ENCODE measurements around the gene LPP.

LPP gene

DNA sequence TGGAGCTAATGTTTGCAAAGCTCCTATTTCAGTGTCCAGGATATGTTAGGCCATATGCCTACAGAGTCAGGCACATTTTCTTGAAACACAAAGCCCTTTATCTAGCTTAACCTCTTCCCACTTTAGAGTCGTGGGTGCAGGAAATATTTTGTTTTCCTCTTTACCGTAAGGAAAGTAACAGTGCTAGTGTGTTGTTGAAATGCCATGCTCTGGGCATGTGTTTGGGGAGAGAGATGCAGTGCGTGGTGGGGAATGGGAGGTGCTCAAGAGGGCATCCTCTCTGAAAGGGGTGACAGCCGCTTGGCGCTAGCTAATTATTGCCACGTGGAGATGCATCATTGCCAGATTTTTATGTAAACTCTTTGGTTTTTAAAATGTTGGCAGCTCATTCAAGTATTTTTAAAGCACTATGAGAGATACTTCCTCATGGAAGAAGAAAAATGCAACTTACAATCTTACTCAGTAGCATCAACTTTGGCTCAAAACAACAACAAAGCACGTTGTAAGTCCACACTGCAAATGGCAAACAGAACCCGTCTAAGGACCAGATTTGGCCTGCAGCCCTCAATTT, 152.6 kb downstream of the LPP start:
- no peak for DNase-seq

DNA sequence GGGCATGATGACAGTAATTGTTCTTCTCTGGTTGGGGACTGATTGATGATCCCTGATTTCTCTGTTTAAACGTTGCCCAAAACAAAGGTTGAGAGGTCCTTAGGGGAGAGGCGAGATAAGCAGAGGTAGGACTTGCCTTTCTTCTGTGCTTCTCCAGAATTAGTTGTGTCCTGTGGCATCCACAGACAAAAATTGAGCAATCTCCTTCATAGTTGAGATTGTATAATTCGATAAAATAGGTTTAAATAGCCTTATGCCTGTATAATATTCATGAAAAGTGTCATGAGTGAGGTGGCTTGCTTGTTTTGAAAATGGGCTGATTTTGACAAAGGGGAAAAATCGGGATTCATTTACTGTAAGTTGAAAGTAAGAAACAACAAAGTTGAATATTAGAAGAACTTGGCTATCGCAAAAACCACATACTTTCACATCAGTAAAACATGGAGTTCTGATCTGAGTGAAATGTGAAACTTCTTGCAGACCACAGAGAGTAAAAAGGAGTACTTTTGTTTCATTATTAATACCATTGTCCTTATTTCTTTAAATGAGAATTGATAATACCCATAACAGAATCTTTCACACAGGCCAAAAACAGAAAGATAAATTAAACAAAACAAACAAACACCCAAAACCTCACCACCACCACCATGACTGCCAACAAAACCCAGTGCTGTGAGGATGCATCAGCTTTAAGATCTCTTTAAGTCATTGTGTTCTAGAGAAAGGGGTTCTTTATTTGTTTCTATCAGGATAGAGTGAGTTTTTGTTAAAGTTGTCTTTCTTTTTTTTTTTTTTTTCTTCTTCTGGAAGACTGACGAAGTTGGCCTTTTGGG, 155.7 kb downstream of the LPP start:
- no peak for DNase-seq

DNA sequence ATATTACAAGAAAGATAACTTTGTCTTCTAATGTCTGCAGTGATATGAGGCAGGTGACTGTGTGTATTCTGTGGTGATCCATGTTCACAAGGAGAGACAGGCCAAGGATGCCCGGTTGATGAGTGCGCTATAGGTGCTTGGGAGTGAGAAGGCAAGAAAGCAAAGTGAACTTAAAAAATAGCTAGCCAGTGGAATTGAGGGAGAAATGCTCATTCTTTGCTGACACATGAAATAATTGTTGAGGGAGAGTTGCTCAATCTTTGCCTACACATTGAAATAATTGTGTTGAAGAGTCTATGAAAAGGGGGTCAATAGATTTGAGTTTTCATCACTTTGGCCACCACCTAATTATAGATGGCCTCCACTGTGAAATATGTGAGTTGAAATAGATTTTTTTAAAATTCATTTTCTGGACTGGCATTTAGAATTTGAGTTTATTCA, 156.3 kb downstream of the LPP start:
- no peak for DNase-seq

DNA sequence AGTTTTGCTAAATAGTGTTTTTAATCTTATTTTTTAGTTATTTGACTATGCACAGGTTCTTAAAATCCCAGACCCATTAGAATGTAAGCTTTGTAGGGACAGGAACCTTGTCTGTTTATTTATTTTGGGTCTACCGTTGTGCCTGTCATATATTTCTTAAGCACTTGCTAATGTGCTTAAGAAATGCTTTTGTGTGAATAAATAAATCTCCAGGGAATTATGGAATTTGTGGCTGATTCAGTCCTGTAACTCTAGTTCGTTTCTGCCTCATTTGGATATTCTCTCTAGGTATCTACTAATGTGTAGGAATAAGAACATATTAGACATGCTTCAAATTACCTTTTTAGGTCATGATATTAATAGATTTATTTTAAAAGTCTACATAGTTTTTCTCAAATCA, 161.6 kb downstream of the LPP start:
- DNase-seq, result no peak

DNA sequence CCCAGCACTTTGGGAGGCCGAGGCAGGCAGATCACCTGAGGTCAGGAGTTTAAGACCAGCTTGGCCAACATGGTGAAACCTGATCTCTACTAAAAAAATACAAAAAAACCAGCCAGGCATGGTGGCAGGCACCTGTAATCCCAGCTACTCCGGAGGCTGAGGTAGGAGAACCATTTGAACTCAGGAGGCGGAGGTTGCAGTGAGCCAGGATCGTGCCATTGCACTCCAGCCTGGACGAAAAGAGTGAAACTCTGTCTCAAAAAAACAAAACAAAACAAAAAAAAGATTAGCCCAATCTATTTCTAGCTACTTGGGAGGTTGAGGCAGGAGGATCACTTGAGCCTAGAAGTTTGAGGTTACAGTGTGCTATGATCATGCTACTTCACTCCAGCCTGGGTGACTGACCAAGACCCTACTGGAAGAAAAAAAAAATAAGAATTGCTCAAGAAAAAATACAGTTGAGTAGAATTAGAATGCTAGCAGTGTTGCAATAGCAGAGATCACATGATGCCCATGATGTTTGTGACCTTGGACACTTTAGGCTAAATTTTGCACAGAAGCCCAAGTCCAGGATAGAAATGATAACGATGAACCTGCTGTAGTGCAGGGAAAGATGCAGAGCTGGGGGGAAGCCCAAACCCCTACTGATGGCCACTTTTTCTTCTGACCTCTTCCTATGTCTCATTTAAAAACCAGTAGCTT, 162.2 kb downstream of the LPP start:
- DNase-seq, result no peak

DNA sequence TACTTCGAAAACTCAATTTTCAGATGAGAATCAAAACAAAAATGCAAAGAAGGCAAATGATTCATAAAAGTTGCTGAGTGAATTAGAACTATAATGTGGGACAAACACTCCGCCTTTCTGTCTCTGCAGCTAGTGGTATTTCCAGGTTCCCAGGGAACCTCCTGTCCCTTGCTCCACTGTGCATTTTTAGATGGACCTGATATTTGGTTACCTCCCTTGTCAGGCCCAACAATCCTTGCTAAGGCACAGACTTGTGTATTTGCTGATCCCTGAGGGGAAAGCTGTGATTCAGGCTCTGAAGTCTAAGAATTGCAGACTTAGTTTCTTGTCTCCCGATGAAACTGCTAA, 162.7 kb downstream of the LPP start:
- DNase-seq, result no peak

DNA sequence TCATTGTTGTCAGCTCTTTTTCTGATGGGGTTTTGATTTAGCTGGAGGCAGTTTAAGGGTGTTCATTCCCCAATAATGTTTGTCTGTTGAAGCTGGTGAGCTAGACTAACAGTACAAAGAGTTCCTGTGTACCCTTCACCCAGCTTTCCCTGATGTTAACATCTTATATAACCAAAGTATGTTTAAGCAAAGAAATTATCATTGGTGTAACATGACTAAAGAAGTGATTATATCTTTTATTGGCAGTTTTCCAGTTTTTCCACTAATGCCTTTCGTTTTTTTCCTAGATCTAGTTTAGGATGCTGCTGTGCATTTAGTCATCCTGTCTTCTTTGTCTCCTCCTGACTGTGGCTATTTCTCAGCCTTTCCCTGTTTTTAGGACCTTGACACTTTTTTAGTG, 165.6 kb downstream of the LPP start:
- no peak for DNase-seq

DNA sequence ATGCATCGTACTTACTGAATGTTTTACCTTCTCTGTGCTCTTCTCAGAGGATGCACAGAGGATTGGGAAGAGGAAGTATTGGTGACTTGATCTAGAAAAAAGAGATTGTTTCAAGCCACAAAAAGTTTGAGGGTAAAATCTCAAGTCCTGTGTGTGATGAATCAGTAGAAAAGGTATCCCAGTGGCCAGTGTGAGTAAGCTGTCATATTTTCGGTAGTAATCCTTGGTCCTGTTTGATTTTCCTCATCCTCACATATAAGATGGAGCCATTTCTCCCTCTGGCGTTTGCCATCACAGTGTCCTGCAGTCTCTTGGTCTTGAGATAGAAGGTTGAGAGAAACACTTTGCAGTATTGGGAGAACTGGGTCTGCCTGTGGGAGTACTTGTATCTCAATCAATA, 166.8 kb downstream of the LPP start:
- no peak for DNase-seq

DNA sequence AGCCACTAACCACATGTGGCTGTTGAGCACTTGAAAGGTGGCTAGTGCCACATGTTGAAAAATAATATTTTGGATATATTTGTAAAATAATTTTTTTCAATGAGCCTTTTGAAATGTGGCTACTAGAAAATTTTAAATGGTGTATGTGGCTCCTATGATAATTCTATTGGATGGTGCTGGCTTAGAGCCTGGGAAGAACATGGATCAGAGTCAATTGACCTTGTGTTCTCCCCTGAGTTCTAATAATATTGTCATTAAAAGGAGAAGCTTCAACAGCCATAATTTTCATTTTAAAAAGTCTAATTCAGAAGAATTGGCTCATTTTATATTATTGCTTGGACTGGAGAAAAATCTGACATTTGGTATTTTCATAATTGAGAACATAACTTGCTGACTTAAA, 167.3 kb downstream of the LPP start:
- no peak for DNase-seq

DNA sequence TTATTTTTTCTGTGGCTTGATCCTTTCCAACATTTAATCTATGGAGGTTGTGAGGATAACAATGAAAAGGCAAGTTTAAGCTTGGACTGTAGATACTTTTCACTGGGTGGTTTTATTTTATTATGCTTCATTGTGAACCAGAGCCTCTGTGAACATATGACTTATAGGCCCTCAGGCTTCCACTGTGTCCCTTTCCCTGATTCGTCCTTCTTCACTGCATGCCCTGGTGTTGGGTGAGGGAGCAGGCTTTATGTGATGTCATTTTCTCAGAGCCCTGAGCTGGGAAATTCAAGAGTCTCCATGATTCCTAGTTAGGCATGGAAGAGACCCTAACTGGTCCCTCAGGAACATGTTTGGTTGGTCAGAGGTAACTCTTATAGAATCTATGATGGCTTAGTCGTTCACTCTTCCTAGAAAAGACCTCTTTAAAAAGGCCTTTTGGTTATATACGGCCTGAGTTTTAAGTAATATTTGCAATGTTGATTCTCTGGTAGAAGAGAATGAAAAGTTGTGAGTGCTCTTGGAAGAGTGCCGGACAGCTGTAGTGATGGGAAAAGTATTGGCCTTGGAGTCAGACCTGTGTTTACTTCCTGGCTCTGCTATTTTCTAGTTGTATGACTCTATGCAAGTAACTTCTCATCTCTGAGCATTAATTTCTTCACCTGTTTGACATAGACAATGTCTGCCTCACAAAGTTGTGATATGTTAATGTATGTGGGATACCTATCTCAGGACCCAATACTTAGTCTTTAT, 168.4 kb downstream of the LPP start:
- no peak for DNase-seq

DNA sequence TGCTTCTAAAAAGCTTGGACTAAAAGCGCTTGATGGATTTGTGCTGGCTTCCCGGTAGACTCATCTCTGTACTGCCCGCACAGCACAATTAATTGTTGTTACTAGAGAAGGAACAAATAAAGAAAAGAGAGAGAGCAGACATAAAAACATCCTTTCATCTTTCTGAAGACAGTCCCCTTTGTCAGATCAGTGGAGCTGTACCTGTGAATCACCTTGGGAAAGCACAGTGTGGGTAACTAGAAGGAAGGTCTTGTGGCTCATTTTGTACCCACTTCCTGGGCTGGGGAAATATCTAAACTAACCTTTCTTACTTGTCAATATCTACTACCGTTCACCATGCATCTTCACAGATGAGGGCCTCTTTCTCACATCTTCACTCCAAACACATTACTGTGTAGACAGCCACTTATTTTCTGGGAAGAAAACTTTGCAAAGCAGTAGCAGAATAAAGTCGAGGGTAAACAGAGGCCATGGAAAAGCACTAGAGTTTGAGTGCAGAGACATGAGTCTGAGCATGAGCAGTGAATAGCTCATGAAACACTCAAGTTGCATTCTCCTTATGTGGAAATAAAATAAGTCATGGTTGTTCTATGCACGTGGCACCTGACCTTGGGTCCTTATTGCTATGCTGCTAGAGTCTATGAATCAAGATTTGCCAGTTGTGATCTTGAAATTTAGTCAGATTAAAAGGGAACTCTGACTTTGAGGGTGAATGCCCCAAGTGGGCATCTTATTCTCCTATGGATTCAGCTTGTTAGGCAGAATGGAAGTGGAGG, 169.3 kb downstream of the LPP start:
- DNase-seq, result no peak

DNA sequence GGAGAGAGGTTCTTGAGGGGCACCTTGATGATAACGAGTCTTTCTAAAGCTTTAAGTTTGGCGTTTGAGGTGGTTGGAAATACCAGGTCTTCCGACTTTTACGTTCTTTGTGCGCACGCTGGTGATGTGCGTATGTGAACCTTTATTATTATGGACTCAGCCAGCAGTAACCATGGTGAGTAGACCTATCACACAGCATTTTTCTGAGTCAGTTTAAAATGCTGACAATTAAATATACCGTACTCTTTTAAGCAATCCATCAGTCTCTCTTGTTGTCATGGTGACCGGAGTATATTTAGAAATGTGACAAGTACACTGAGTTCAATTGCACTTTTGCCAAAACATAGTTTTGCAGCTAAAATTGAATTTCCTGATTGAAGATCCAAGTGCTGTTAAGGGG, 172.2 kb downstream of the LPP start:
- DNase-seq, result no peak

DNA sequence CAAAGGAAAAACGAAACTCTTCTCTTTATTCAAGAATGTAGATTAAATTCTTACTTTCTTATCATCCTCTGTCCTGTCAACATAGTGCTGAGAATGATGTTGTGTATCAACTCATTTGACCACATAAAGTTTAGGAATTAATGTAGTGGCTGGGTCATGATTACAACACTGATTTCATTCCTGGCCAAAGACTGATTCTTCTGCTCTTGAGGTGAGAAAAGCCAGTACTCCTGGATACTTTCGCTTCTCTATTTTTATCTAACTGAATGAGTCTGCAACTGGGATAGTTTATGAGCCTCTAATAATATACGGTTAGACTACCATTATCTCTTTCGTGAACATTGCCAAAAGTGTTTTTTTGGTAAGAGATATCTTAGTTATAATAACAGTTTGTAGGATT, 173.0 kb downstream of the LPP start:
- DNase-seq, result no peak

DNA sequence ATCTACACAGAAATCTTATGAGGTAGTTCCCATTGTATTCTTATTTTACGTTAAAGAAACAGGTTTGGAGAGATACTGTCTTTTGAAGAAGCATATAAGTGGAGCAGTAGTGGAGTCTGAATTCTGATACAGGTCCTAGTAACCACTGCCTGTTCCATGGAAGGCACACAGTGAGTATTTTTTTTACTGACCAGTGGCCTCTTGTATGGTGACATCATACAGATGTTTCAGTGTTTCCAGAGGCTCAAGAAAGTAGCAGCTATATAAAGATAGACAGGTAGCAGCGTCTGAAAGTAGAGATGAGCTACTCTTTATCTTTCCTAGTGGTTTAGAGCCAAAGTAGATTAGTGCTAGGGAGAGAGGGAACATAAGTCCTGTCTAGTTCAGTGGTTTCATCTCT, 173.5 kb downstream of the LPP start:
- DNase-seq, result no peak

DNA sequence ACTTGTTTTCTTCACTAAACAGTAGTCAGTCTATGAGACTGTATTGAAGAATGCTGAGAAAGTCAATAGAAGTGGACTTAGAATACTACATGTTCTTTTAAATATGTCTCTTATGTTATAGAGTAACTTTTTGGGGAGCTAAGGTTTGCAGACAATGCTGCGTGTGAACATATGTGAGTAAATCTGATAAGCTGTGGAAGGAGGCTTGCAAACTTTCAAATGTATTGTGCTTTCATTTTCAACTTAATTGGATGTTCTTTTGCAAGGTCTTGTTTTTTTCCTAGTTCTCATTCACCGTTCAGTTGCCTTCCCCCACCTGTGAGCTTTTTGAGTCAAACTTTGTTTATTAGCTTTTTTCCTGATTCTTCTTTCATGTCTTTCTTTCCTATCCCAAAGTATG, 176.2 kb downstream of the LPP start:
- DNase-seq, result no peak

DNA sequence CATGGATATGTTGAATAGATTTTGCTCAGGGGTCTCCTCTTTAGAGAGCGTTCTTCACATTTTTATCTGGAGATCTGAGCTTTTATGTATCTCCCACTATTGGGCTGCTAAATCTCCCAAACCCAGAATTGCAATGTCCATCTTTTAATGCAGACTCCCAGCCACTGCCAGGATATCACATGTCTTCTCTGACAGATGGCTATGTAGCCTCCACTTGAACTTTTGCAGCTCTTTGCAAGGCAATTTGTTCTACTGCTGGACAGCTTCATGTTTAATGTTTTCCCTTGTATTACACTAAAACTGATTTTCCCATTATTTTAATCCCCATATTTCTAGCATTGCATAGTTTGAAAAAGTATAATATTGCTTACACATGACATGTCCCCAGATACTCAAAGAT, 177.2 kb downstream of the LPP start:
- no peak for DNase-seq

DNA sequence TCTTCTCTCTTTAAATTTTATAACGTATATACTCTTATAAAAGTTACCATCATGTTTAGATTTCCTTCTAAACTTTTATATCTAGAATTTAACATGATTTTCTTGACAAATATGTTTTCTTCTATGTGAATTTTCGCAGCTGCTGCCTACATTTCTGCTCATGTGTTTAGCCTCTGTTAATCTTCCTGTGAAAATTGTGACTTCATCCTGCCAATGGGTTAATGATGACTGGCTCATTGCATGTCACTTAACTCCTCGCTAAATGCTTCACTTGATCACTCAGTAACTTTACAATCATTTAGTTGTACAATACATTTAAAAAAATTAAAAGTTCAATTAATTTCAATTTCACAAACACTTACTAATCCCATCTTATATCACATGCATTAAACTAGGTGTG, 178.1 kb downstream of the LPP start:
- no peak for DNase-seq

DNA sequence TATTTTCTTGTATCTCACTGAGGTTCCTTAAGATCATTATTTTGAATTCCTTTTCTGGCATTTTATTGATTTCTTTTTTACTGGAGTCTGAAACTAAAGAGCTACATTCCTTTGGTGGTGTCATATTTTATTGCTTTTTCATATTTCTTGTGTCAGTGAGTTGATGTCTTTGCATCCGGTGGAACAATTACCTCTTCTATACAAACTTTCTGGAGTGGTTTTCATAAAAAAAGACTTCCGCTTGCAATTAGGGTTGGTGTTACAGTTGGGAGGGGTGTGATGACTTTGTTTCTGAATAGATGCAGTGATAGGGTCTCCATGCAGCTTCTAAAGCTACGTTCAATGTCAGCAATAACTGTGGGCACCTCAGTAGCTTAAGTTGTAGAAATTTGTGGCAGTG, 181.7 kb downstream of the LPP start:
- DNase-seq, result no peak

DNA sequence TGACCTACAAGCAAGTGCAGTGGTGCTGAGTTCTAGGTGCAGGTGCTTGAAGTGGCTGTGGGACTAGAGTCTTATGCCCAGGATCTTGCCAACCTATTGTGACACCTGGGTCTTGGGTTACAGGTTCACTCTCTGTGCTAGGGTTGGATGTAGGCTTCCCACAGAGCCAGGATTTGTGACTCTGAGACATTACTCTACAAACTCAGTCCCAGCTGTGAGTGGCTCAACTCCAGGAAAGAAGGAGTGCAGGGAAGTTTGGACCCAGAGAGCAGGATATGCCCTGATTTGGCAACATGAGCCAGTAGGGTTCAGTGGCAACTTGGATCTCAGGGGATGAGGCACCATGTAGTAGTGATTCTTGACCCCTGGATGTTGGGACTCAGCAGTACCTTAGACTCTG, 182.2 kb downstream of the LPP start:
- DNase-seq, result no peak

DNA sequence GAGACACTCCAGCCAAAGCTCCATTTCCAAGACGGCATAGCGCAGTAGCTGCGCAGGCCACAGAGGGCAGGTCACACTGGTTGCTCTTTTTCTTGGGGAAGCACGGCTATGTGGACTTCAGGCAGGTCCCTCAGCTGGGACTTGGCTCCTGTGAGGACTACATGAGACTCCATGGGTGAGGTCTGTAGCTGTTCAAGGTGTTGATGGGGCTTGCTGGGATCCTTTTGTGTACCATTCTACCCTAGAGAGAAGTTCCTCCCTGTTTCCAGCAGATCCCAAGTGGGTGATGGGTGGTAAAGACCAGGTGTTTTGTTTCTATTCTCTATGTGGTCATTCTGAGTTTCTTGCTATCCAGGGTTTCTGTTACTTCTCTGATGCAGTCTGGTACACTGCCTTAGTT, 183.3 kb downstream of the LPP start:
- DNase-seq, result no peak

DNA sequence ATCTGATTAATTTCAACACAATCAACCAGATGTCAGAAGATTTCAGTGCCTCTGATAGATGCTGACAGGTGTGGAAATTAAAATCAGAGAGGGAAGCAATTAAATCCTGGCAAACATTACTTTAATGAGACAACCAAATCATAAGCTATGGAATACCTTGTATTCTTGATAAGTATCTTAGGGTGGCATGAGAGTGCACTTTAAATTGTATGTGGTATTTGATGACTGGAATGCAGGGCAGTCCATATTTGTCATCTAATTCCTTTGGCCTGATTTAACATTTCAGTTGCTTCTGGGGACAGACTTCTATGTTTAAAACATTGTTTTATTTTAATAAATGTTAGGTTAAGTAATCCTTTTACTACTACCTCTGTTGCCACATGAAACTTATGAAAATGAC, 184.1 kb downstream of the LPP start:
- DNase-seq, result no peak

DNA sequence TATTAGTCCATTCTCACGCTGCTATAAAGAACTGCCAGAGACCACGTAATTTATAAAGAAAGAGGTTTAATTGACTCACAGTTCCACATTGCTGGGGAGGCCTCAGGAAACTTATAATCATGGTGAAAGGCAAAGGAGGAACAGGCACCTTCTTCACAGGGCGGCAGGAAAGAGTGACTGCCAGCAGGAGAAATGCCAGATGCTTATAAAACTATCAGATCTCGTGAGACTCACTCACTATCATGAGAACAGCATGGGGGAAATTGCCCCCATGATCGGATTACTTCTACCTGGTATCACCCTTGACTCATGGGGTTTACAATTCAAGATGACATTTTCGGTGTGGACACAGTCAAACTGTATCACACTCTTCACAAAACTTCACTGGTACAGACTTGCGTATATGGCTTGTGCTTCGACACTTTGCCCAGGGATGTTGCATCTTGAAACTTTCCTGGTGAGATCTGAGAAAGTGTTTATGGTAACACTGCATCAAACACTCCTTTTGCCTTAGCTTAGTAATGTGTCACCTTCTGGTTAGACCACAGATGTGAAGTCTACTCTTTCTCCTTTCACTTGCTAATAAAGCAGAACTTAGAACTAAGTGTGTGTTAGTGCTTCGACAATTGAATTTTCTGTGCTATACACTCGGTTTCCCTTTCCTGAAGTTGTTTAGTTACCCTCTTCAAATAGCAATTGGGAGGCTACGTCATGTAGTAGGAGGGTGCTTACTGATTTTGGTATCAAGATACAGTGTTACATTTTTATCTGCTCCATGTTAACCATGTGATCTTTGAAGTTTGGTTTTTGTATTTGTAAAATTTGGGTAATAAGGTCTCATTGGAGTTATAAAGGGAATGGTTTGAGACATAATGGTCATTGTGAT, 185.7 kb downstream of the LPP start:
- DNase-seq, result no peak
